Endodermal cell (in vitro differentiated cells): ENCODE results near the gene SGMS2. TPM values are rescaled to one million over a fixed set of nuclear protein-coding genes. Genes with fewer than 3 reads are reported as not detected.

Source experiments
- DNase-seq: peaks from one replicate; pipeline ENCODE4 v3.0.0-alpha.2; 2017
- H3K27ac ChIP-seq: 2 replicates; pipeline ENCODE4 v1.5.1; 2013; ENCODE audit warnings: mild to moderate bottlenecking, low read depth, low read length, moderate library complexity
- H3K27me3 ChIP-seq: 2 replicates; pipeline ENCODE4 v1.6.1; 2013; ENCODE audit warnings: mild to moderate bottlenecking, low read length, moderate library complexity; ENCODE audit not compliant: insufficient read depth, control insufficient read depth, poor library complexity, severe bottlenecking
- H3K36me3 ChIP-seq: 2 replicates; pipeline ENCODE4 v1.7.0; 2013; ENCODE audit warnings: mild to moderate bottlenecking, low read length, moderate library complexity; ENCODE audit not compliant: control insufficient read depth, insufficient read depth
- H3K4me1 ChIP-seq: one replicate; pipeline ENCODE4 v1.7.0; 2013; ENCODE audit warnings: low read length; ENCODE audit not compliant: control insufficient read depth, insufficient read depth
- H3K4me3 ChIP-seq: 2 replicates; pipeline ENCODE4 v1.5.1; 2013; ENCODE audit warnings: mild to moderate bottlenecking, low read length, moderate library complexity
- H3K9ac ChIP-seq: 2 replicates; pipeline ENCODE4 v1.6.1; 2013; ENCODE audit warnings: mild to moderate bottlenecking, low read length, moderate library complexity; ENCODE audit not compliant: poor library complexity, severe bottlenecking; ENCODE audit errors: extremely low read depth
- H3K9me3 ChIP-seq: 2 replicates; pipeline ENCODE4 v1.6.1; 2013; ENCODE audit warnings: mild to moderate bottlenecking, low read length, moderate library complexity; ENCODE audit not compliant: control insufficient read depth
- H3K27ac Mint-ChIP-seq: 2 replicates; pipeline ENCODE4 v1.8.0; 2020; ENCODE audit warnings: mixed read lengths
- H3K27me3 Mint-ChIP-seq: 2 replicates; pipeline ENCODE4 v1.8.0; 2021; ENCODE audit warnings: mild to moderate bottlenecking, mixed read lengths; ENCODE audit not compliant: insufficient read depth
- H3K36me3 Mint-ChIP-seq: 2 replicates; pipeline ENCODE4 v1.8.0; 2020; ENCODE audit warnings: low read depth, mixed read lengths
- H3K4me1 Mint-ChIP-seq: 2 replicates; pipeline ENCODE4 v1.8.0; 2020; ENCODE audit warnings: mixed read lengths
- H3K4me3 Mint-ChIP-seq: 2 replicates; pipeline ENCODE4 v1.8.0; 2020; ENCODE audit warnings: mild to moderate bottlenecking, moderate library complexity, mixed read lengths
- H3K9me3 Mint-ChIP-seq: 2 replicates; pipeline ENCODE4 v1.8.0; 2020; ENCODE audit warnings: mild to moderate bottlenecking, mixed read lengths
- CTCF ChIP-seq: fragments of 200-600 bp; sonication (generic); conservative IDR thresholded peaks from 2 replicates; pipeline ENCODE4 v1.5.0; 2021; ENCODE audit warnings: antibody characterized with exemption, mild to moderate bottlenecking
- WGBS, 2 experiments: methylation state at CpG; one replicate each; pipeline versions ENCODE4 v1.1.5 to v1.1.7; 2013; ENCODE audit warnings: missing lambda C conversion rate in 2 of 2, mixed read lengths in 1 of 2; ENCODE audit not compliant: insufficient coverage in 1 of 2, insufficient read length in 1 of 2; 5-methylcytosine and 5-hydroxymethylcytosine counted together
- total RNA-seq, 2 donors: library from RNA; stranded (reverse); fragmentation: NEBNext Ultra II Directional in 1 of 2; extraction: Animal tissue kit (Norgen Biotek cat#: 25700) in 1 of 2; gene quantifications; 2 replicates in 1 of 2; 3 replicates in 1 of 2; pipeline ENCODE4 v1.2.1, GENCODE V29; 2021

The SGMS2 gene
- total RNA-seq, 2 donors from 2014 or later = 0.11 to 0.62 TPM

- no peaks in the 10 kb centered on the region for H3K4me1 ChIP-seq
- no peak overlapping the region for H3K4me3 Mint-ChIP-seq
- no peaks in the 10 kb centered on the region for H3K36me3 Mint-ChIP-seq
- no peak for DNase-seq
- H3K4me3 ChIP-seq = no peak overlapping the region
- peaks cover 1% of the 10 kb centered on the region for H3K4me1 Mint-ChIP-seq
- WGBS, 2 experiments = no CpG with 5 or more reads among the region's 1 CpG
- H3K27ac Mint-ChIP-seq = no peak overlapping the region
- H3K9me3 ChIP-seq = no peaks in the 10 kb centered on the region
- H3K36me3 ChIP-seq = no peaks in the 10 kb centered on the region
- H3K9ac ChIP-seq = no peak overlapping the region
- peaks cover 7% of the 10 kb centered on the region for H3K27me3 Mint-ChIP-seq
- no peaks in the 10 kb centered on the region for H3K9me3 Mint-ChIP-seq
- H3K27ac ChIP-seq = no peak overlapping the region
- H3K27me3 ChIP-seq = no peaks in the 10 kb centered on the region
- TF ChIP-seq CTCF = no peak
These were observed 22.9 kb upstream of the SGMS2 start for GRCh38 chr4:107801766-107802211.

- Mint-ChIP-seq H3K36me3 (no peaks in the 10 kb centered on the region), H3K27me3 (peaks cover 14% of the 10 kb centered on the region), H3K9me3 (no peaks in the 10 kb centered on the region), H3K4me1 (peaks cover 1% of the 10 kb centered on the region), H3K27ac (no peak overlapping the region), H3K4me3 (no peak overlapping the region)
- Histone ChIP-seq H3K27me3 (no peaks in the 10 kb centered on the region), H3K9me3 (no peaks in the 10 kb centered on the region), H3K36me3 (no peaks in the 10 kb centered on the region), H3K4me1 (no peaks in the 10 kb centered on the region), H3K9ac (no peak overlapping the region), H3K27ac (no peak overlapping the region), H3K4me3 (no peak overlapping the region)
- no peak for TF ChIP-seq CTCF
- DNase-seq = no peak
- WGBS, 2 experiments = 85 to 95% methylated on average over 2 to 3 of the region's 3 CpGs
These were observed 19.8 kb upstream of the SGMS2 start for GRCh38 chr4:107804956-107805355.

GRCh38 chr4:107806196-107806595 lies 18.5 kb upstream of the SGMS2 start:
- Mint-ChIP-seq H3K27ac (no peak overlapping the region), H3K27me3 (peaks cover 16% of the 10 kb centered on the region), H3K4me3 (no peak overlapping the region), H3K36me3 (no peaks in the 10 kb centered on the region), H3K9me3 (no peaks in the 10 kb centered on the region), H3K4me1 (peaks cover 1% of the 10 kb centered on the region)
- Histone ChIP-seq H3K36me3 (no peaks in the 10 kb centered on the region), H3K9ac (no peak overlapping the region), H3K4me1 (no peaks in the 10 kb centered on the region), H3K9me3 (no peaks in the 10 kb centered on the region), H3K4me3 (no peak overlapping the region), H3K27ac (no peak overlapping the region), H3K27me3 (no peaks in the 10 kb centered on the region)
- no peak for DNase-seq
- no peak for TF ChIP-seq CTCF
- WGBS, 2 experiments = 100% methylated on average over 2 of the region's 2 CpGs; no CpG with 5 or more reads in 1 of the 2 experiments
